ENCODE measurements around the gene ST8SIA1. TPM values are rescaled to one million over a fixed set of nuclear protein-coding genes. Genes with fewer than 3 reads are reported as not detected.

ST8SIA1 gene
- total RNA-seq, 1 experiment from 2014 or later: not detected

- DNase-seq (ENCODE audit: extremely low read depth, low read depth): no peak
Measured at GRCh38 chr12:22285846-22286245, 48.7 kb downstream of the ST8SIA1 start.

- no peak for DNase-seq (ENCODE audit: extremely low read depth, low read depth)
Measured at GRCh38 chr12:22284871-22285270, 49.6 kb downstream of the ST8SIA1 start.

- no peak for DNase-seq (ENCODE audit: extremely low read depth, low read depth)
Measured at GRCh38 chr12:22283508-22283907, 51.0 kb downstream of the ST8SIA1 start.

- no peak for DNase-seq (ENCODE audit: extremely low read depth, low read depth)
Measured at GRCh38 chr12:22283006-22283506, 51.5 kb downstream of the ST8SIA1 start.

GRCh38 chr12:22282283-22282682 lies 52.2 kb downstream of the ST8SIA1 start:
- no peak for DNase-seq (ENCODE audit: extremely low read depth, low read depth)

GRCh38 chr12:22276867-22277266 lies 57.6 kb downstream of the ST8SIA1 start:
- no peak for DNase-seq (ENCODE audit: extremely low read depth, low read depth)

GRCh38 chr12:22276313-22276712 lies 58.2 kb downstream of the ST8SIA1 start:
- DNase-seq (ENCODE audit: extremely low read depth, low read depth): no peak

- DNase-seq (ENCODE audit: extremely low read depth, low read depth): no peak
Measured at GRCh38 chr12:22275843-22276242, 58.7 kb downstream of the ST8SIA1 start.

- no peak for DNase-seq (ENCODE audit: extremely low read depth, low read depth)
Measured at GRCh38 chr12:22272335-22273151, 62.0 kb downstream of the ST8SIA1 start.

- DNase-seq (ENCODE audit: extremely low read depth, low read depth): no peak
Measured at GRCh38 chr12:22271023-22271422, 63.5 kb downstream of the ST8SIA1 start.

GRCh38 chr12:22268973-22269372 lies 65.5 kb downstream of the ST8SIA1 start:
- DNase-seq (ENCODE audit: extremely low read depth, low read depth): no peak

- DNase-seq (ENCODE audit: extremely low read depth, low read depth): no peak
Measured at GRCh38 chr12:22268406-22268805, 66.1 kb downstream of the ST8SIA1 start.

- no peak for DNase-seq (ENCODE audit: extremely low read depth, low read depth)
Measured at GRCh38 chr12:22266101-22266500, 68.4 kb downstream of the ST8SIA1 start.

- DNase-seq (ENCODE audit: extremely low read depth, low read depth): no peak
Measured at GRCh38 chr12:22264380-22264779, 70.1 kb downstream of the ST8SIA1 start.

- DNase-seq (ENCODE audit: extremely low read depth, low read depth): no peak
Measured at GRCh38 chr12:22262309-22262708, 72.2 kb downstream of the ST8SIA1 start.

GRCh38 chr12:22257100-22257499 lies 77.4 kb downstream of the ST8SIA1 start:
- no peak for DNase-seq (ENCODE audit: extremely low read depth, low read depth)

GRCh38 chr12:22256605-22257004 lies 77.9 kb downstream of the ST8SIA1 start:
- no peak for DNase-seq (ENCODE audit: extremely low read depth, low read depth)

GRCh38 chr12:22256041-22256441 lies 78.5 kb downstream of the ST8SIA1 start:
- DNase-seq (ENCODE audit: extremely low read depth, low read depth): no peak

- DNase-seq (ENCODE audit: extremely low read depth, low read depth): no peak
Measured at GRCh38 chr12:22255097-22255496, 79.4 kb downstream of the ST8SIA1 start.

GRCh38 chr12:22254478-22254877 lies 80.0 kb downstream of the ST8SIA1 start:
- DNase-seq (ENCODE audit: extremely low read depth, low read depth): no peak

GRCh38 chr12:22252057-22252456 lies 82.5 kb downstream of the ST8SIA1 start:
- no peak for DNase-seq (ENCODE audit: extremely low read depth, low read depth)

GRCh38 chr12:22250762-22251161 lies 83.7 kb downstream of the ST8SIA1 start:
- DNase-seq (ENCODE audit: extremely low read depth, low read depth): no peak
